GM12878 (cell line): ENCODE data around the gene SETBP1. TPM values are rescaled to one million over a fixed set of nuclear protein-coding genes. Genes with fewer than 3 reads are reported as not detected.

ENCODE experiments used
- ATF2 ChIP-seq: IDR thresholded peaks from 2 replicates; pipeline ENCODE4 v1.6.1; 2012; ENCODE audit warnings: low read length, inconsistent platforms
- CEBPB ChIP-seq, 2 experiments: fragments of 150-350 bp in 1 of 2; IDR thresholded peaks; 2 replicates each; pipeline ENCODE4 v1.6.1; 2012 to 2014; ENCODE audit warnings: low read depth in 2 of 2, low read length in 2 of 2, borderline replicate concordance in 1 of 2, inconsistent platforms in 1 of 2
- CEBPZ ChIP-seq: fragments of 150-350 bp; IDR thresholded peaks from 2 replicates; pipeline ENCODE4 v1.6.1; 2016; ENCODE audit warnings: low read depth, low read length
- CREM ChIP-seq: IDR thresholded peaks from 2 replicates; pipeline ENCODE4 v1.6.1; 2014; ENCODE audit warnings: antibody characterized with exemption, low read depth
- EP300 ChIP-seq, 2 experiments: fragments of 150-350 bp in 1 of 2; IDR thresholded peaks; 2 replicates each; pipeline ENCODE4 v1.6.1; 2011 to 2012; ENCODE audit warnings: low read depth in 2 of 2, low read length in 2 of 2, borderline replicate concordance in 1 of 2, improper control_type of control experiment in 1 of 2, inconsistent platforms in 1 of 2; ENCODE audit not compliant: control insufficient read depth in 1 of 2
- HDAC6 ChIP-seq: fragments of 200-600 bp; sonication (generic); IDR thresholded peaks from one replicate; pipeline ENCODE4 v1.8.0; 2017; ENCODE audit warnings: antibody characterized with exemption; ENCODE audit not compliant: unreplicated experiment
- IKZF1 ChIP-seq: fragments of 450-650 bp; conservative IDR thresholded peaks from 2 replicates; pipeline ENCODE4 v1.6.1; 2017; ENCODE audit warnings: antibody characterized with exemption, mild to moderate bottlenecking
- IRF3 ChIP-seq: fragments of 450-650 bp; IDR thresholded peaks from 2 replicates; pipeline ENCODE4 v1.6.1; 2014; ENCODE audit warnings: mild to moderate bottlenecking
- JUND ChIP-seq: IDR thresholded peaks from 2 replicates; pipeline ENCODE4 v1.6.1; 2012; ENCODE audit warnings: low read depth, mild to moderate bottlenecking, low read length, improper control_type of control experiment, moderate library complexity
- NFYB ChIP-seq: IDR thresholded peaks from 2 replicates; pipeline ENCODE4 v1.6.1; 2011; ENCODE audit warnings: low read depth, mild to moderate bottlenecking, low read length, improper control_type of control experiment, moderate library complexity; ENCODE audit not compliant: insufficient read depth
- NR2C1 ChIP-seq: fragments of 450-650 bp; IDR thresholded peaks from 2 replicates; pipeline ENCODE4 v1.6.1; 2017; ENCODE audit warnings: antibody characterized with exemption, mild to moderate bottlenecking, moderate library complexity
- NRF1 ChIP-seq: conservative IDR thresholded peaks from 2 replicates; pipeline ENCODE4 v1.6.1; 2011; ENCODE audit warnings: mild to moderate bottlenecking, low read depth, low read length, improper control_type of control experiment
- PBX3 ChIP-seq: IDR thresholded peaks from 2 replicates; pipeline ENCODE4 v1.6.1; 2011; ENCODE audit warnings: mild to moderate bottlenecking, low read depth, low read length, moderate library complexity; ENCODE audit not compliant: insufficient replicate concordance
- RAD21 ChIP-seq: IDR thresholded peaks from 2 replicates; pipeline ENCODE4 v1.6.1; 2011; ENCODE audit warnings: mild to moderate bottlenecking, low read depth, low read length, moderate library complexity; ENCODE audit not compliant: insufficient read depth
- SREBF1 ChIP-seq: IDR thresholded peaks from 2 replicates; pipeline ENCODE4 v1.6.1; 2012; ENCODE audit warnings: mild to moderate bottlenecking, low read length
- USF2 ChIP-seq: IDR thresholded peaks from 2 replicates; pipeline ENCODE4 v1.6.1; 2011; ENCODE audit warnings: low read depth, low read length, improper control_type of control experiment, borderline replicate concordance
- YBX1 ChIP-seq: fragments of 450-650 bp; IDR thresholded peaks from 2 replicates; pipeline ENCODE4 v1.6.1; 2016; ENCODE audit warnings: antibody characterized with exemption
- polyA plus RNA-seq, 11 experiments: library from polyadenylated mRNA; depleted of rRNA in 4 of 11; unstranded in 6 of 11; stranded (reverse) in 5 of 11; fragments of >200 nt; fragmentation: Nextera tagmentation in 4 of 11; fragmentation: Illumina TruSeq in 1 of 11; extraction: Ambion mirVana in 4 of 11; extraction: Trizol in 1 of 11; gene quantifications; 1 replicate in 1 of 11; 2 replicates in 10 of 11; pipeline versions ENCODE4 v1.2.1 to v1.2.3, GENCODE V29; 2011 to 2016; ENCODE audit warnings: inconsistent platforms in 2 of 11, missing spikeins in 2 of 11, low read depth in 1 of 11
- total RNA-seq, 4 experiments: library from RNA; depleted of rRNA in 3 of 4; stranded (reverse); fragments of >200 nt in 3 of 4; fragmentation: Illumina TruSeq in 1 of 4; extraction: Trizol in 1 of 4; gene quantifications; 2 replicates each; pipeline versions ENCODE4 v1.2.1 to v1.2.3, GENCODE V29; 2013 to 2021
- TF ChIP-seq, protein P1 (sequence below): IDR thresholded peaks from 2 replicates; pipeline ENCODE4 v1.6.1; 2012; ENCODE audit warnings: low read depth, low read length, improper control_type of control experiment

Gene SETBP1
- total and polyA plus RNA-seq, 10 of the 15 experiments (the other 5 are each of a cell fraction or from before 2014, with no cell fraction given), result 0.99 to 29.7 (median 8.3) TPM

DNA sequence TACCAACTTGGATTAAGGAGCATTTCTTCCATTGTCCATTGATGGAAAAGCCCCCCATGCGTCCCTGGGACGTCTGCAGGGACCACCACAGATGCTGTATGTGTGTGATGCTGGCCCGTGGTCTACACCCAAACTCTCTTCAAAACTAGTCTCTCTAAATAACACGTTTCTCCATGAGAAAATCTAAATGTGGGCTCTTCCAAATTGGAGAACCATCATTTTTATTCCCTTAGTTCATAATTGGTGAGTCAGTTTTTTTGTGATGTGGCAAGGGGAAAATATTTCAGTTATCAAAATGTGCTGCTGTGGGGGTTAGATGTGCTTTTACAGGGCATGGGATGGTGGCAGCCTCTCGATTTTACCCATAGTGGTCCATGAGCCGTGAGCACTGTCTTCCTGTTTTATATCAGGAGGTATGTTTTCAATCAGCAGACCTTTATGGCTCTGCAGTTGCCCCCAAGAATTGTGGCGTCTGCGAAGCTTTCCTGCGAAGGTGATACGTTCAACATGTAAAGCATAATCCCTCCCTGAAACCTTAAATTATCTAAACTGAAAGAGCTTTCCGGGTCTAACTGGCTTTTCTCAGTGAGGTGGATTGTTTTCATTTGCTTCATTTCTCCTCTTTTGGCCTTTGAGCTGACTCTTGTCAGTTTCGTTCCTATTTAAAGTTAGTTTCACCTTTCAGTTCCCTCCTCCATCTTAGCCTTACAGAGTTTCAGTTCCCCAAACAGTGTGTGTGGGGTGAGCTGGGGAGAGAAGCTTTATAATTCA, 78.4 kb downstream of the SETBP1 start (continued):
- peak; percentile 99 to 100 for TF ChIP-seq EP300 (IDR thresholded peaks at IDR 0.05; ENCODE audit: borderline replicate concordance in 1 of 2, control insufficient read depth in 1 of 2, low read depth in 2 of 2, low read length in 2 of 2)
- TF ChIP-seq CEBPB (IDR thresholded peaks at IDR 0.05; ENCODE audit: borderline replicate concordance in 1 of 2, low read depth in 2 of 2, low read length in 2 of 2), result peak in 1 of 2 experiments; percentile 97; a peak in 2 of 4 replicates
- TF ChIP-seq NFYB, result 0 out of 2 replicates have a peak, but pooled peaks have one; percentile 39
- TF ChIP-seq SREBF1, result no peak; the same call in 1 of the 2 replicates
- TF ChIP-seq NRF1, result no peak
- no peak for TF ChIP-seq NR2C1
- TF ChIP-seq YBX1, result no peak
- TF ChIP-seq, protein P1, sequence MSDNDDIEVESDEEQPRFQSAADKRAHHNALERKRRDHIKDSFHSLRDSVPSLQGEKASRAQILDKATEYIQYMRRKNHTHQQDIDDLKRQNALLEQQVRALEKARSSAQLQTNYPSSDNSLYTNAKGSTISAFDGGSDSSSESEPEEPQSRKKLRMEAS, result no peak
- no peak for TF ChIP-seq IRF3
- TF ChIP-seq CREM, result peak; percentile 96
- peak; percentile 97 for TF ChIP-seq ATF2
- peak; percentile 96 for TF ChIP-seq IKZF1
- TF ChIP-seq CEBPZ, result no peak
- 0 out of 2 replicates have a peak, but pooled peaks have one; percentile 4 for TF ChIP-seq JUND
- no peak for TF ChIP-seq PBX3
- TF ChIP-seq HDAC6, result no peak
- no peak for TF ChIP-seq USF2
- peak; percentile 22; the same call in 1 of the 2 replicates for TF ChIP-seq RAD21
